Hair follicular keratinocyte (primary cell): Measurements from ENCODE around the gene COL1A1. TPM values are rescaled to one million over a fixed set of nuclear protein-coding genes. Genes with fewer than 3 reads are reported as not detected.

Experiments
- total RNA-seq: library from RNA; depleted of rRNA; stranded (reverse); fragments of >200 nt; gene quantifications from 2 replicates; pipeline ENCODE4 v1.2.3, GENCODE V29; 2015

The COL1A1 gene
- 14.3 and 30.7 TPM in 2 replicates for total RNA-seq

DNA sequence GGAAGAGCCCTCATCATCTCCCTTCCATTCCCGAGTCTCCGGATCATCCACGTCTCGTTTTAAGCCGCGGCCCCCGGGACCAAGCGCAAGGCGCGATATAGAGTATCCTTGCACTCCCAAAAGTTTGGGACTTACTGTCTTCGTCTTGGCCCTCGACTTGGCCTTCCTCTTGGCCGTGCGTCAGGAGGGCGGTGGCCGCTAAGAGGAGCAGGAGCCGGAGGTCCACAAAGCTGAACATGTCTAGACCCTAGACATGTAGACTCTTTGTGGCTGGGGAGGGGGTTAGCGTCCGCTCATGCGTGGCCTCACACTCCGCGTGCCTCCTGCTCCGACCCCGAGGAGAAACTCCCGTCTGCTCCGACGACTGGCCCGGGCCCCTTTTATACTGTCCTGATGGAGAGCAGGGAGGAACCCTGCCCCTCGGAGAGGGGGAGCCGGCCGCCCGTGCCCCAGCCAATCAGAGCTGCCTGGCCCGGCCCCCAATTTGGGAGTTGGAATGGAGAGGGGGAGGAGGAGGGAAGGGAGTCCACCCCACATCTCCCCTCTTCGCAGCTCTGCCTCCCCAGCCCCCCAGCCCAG, at the start of gene COL1A1:
COL1A1 (minus strand) TSS at position 356 of the 579 bp plus-strand sequence; CDS start at position 238, 118 bp downstream.

GRCh38 chr17:50165867-50166517, 35.4 kb downstream of the COL1A1 start, which contains the start of gene SGCA:
SGCA (plus strand) TSS chr17:50166005; CDS start chr17:50166041, 36 bp downstream.

GRCh38 chr17:50150354-50151040, 50.9 kb downstream of the COL1A1 start, which contains the start of gene PPP1R9B:
PPP1R9B (minus strand) TSS chr17:50150677; CDS start chr17:50150513, 164 bp downstream.

Other genes starting within 250 kb of the COL1A1 start
- gene DLX4, start 232.4 kb downstream of the COL1A1 start, total RNA-seq: 0.08 and 0.23 TPM in 2 replicates
- gene DLX3, start 206.4 kb downstream of the COL1A1 start, total RNA-seq: 1.2 and 1.6 TPM in 2 replicates
- gene ITGA3, start 145.5 kb downstream of the COL1A1 start, total RNA-seq: 813 and 1,408 TPM in 2 replicates
- 4.2 and 7.1 TPM in 2 replicates for gene PDK2, start 106.3 kb downstream of the COL1A1 start, total RNA-seq
- gene SAMD14, start 71.5 kb downstream of the COL1A1 start, total RNA-seq: 0.23 and 1.1 TPM in 2 replicates
- 20.5 and 30.2 TPM in 2 replicates for gene PPP1R9B, start 51.0 kb downstream of the COL1A1 start, total RNA-seq
- gene SGCA, start 35.6 kb downstream of the COL1A1 start, total RNA-seq: not detected in 2 replicates
- gene TMEM92, start 72.8 kb upstream of the COL1A1 start, total RNA-seq: 2.0 and 3.4 TPM in 2 replicates
- 56.8 and 74.5 TPM in 2 replicates for gene XYLT2, start 144.5 kb upstream of the COL1A1 start, total RNA-seq
- gene MRPL27, start 171.6 kb upstream of the COL1A1 start, total RNA-seq: 88.6 and 127 TPM in 2 replicates
- 2.1 and 8.1 TPM in 2 replicates for gene EME1, start 171.6 kb upstream of the COL1A1 start, total RNA-seq
- gene LRRC59, start 195.9 kb upstream of the COL1A1 start, total RNA-seq: 136 and 238 TPM in 2 replicates
- 19.7 and 28.0 TPM in 2 replicates for gene ACSF2, start 224.6 kb upstream of the COL1A1 start, total RNA-seq